HG02759 (cell line): ENCODE results near the gene ARFGAP3.
"Not testable (repeated sequence)": the region's sequence is repeated elsewhere in the genome, so short reads cannot be mapped to it uniquely, and the experiment has no call there.

Experiments used
- ATAC-seq: cut with Tn5 transposase; IDR thresholded peaks from one replicate; pipeline ENCODE4 v1.9.1; 2021; ENCODE audit warnings: mild to moderate bottlenecking, moderate library complexity; ENCODE audit not compliant: unreplicated experiment

Gene ARFGAP3

GRCh38 chr22:42799061-42799460 is 58.0 kb downstream of the ARFGAP3 start:
- no peak for ATAC-seq

GRCh38 chr22:42797011-42797410 is 60.1 kb downstream of the ARFGAP3 start:
- no peak for ATAC-seq

- ATAC-seq: no peak
Measured at GRCh38 chr22:42796081-42796480, 61.0 kb downstream of the ARFGAP3 start.

- no peak for ATAC-seq
Measured at GRCh38 chr22:42794551-42795510, 62.2 kb downstream of the ARFGAP3 start.

GRCh38 chr22:42793848-42794405 is 63.1 kb downstream of the ARFGAP3 start:
- ATAC-seq: no peak

GRCh38 chr22:42792909-42793847 is 63.9 kb downstream of the ARFGAP3 start:
- no peak for ATAC-seq

GRCh38 chr22:42792453-42792908 is 64.6 kb downstream of the ARFGAP3 start:
- no peak for ATAC-seq

- no peak for ATAC-seq
Measured at GRCh38 chr22:42791721-42792452, 65.2 kb downstream of the ARFGAP3 start.

GRCh38 chr22:42788466-42788865 is 68.6 kb downstream of the ARFGAP3 start:
- no peak for ATAC-seq

GRCh38 chr22:42788021-42788420 is 69.1 kb downstream of the ARFGAP3 start:
- ATAC-seq: no peak

- ATAC-seq: no peak
Measured at GRCh38 chr22:42787357-42787736, 69.7 kb downstream of the ARFGAP3 start.

- ATAC-seq: no peak
Measured at GRCh38 chr22:42786606-42787356, 70.3 kb downstream of the ARFGAP3 start.

- no peak for ATAC-seq
Measured at GRCh38 chr22:42785706-42786499, 71.2 kb downstream of the ARFGAP3 start.

GRCh38 chr22:42782306-42782705 is 74.8 kb downstream of the ARFGAP3 start:
- not testable (repeated sequence) for ATAC-seq

GRCh38 chr22:42780070-42780540 is 77.0 kb downstream of the ARFGAP3 start:
- no peak for ATAC-seq

GRCh38 chr22:42777126-42777525 is 79.9 kb downstream of the ARFGAP3 start:
- no peak for ATAC-seq

- no peak for ATAC-seq
Measured at GRCh38 chr22:42773167-42773566, 83.9 kb downstream of the ARFGAP3 start.

- ATAC-seq: no peak
Measured at GRCh38 chr22:42772647-42773046, 84.4 kb downstream of the ARFGAP3 start.
